AG09319 (cell line): ENCODE measurements around the gene CDK11B.
"Not testable (repeated sequence)": the region's sequence is repeated elsewhere in the genome, so short reads cannot be mapped to it uniquely, and the experiment has no call there.

Experiments used
- DNase-seq: peaks from one replicate; pipeline ENCODE4 v3.0.0-alpha.2; 2010; ENCODE audit warnings: low read depth; ENCODE audit errors: extremely low read depth
- CTCF ChIP-seq: IDR thresholded peaks from 2 replicates; pipeline ENCODE4 v1.5.1; 2011; ENCODE audit warnings: low read depth, mild to moderate bottlenecking, inconsistent platforms, low read length, moderate library complexity

CDK11B gene

GRCh38 chr1:1634613-1635012, 24.2 kb downstream of the CDK11B start:
- not testable (repeated sequence) for DNase-seq

GRCh38 chr1:1633409-1633808, 25.4 kb downstream of the CDK11B start:
- not testable (repeated sequence) for DNase-seq

- no peak for TF ChIP-seq CTCF
- no peak for DNase-seq
Measured at GRCh38 chr1:1631782-1632420, 26.9 kb downstream of the CDK11B start, which contains the start of gene MMP23B. Gene MMP23B (plus strand): TSS chr1:1632173. CDS start chr1:1632219, 46 bp downstream.

DNA sequence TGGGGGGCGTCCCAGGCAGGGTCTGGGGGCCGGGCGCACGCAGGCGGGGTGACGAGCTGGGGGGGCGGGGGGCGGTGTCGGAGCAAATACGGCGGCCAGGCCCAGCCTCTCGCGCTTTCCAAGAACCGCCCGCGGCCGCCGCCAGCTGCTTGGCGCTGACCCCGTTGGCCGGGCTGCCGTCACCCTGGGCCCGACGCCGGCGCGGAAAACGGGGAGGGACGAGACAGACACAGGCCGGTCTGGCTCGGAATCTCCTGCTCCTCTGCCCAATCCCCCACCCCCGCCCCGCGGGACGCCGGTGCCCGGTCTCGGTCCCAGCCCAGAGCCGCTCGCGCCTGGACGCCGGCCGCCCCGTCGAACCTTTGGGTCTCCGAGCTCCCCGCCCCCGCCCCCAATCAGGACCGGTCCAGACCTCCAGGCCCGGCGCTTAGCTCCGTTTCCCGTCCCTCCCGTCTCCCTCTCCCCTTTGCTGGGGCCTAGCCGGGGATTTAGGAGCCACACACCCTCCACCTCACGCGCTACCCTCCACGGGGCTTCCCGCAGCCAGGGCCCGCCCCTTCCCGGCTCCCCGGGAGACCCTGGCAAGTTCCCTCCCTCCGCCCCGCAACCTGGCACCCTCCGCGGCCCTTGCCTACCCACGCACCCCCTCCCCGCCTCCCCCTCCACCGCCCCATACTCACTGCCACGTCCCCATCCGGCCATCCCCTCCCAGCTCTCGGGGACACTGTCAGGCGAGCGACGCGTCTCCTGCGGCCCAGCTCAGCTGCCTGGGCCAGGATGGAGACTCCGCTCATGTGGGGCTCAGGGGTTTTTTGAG, 27.6 kb downstream of the CDK11B start:
- TF ChIP-seq CTCF: no peak
- no peak for DNase-seq

GRCh38 chr1:1630191-1630964, 28.4 kb downstream of the CDK11B start:
- no peak for DNase-seq
- no peak for TF ChIP-seq CTCF

GRCh38 chr1:1629430-1630190, 29.2 kb downstream of the CDK11B start:
- no peak for TF ChIP-seq CTCF
- no peak for DNase-seq

DNA sequence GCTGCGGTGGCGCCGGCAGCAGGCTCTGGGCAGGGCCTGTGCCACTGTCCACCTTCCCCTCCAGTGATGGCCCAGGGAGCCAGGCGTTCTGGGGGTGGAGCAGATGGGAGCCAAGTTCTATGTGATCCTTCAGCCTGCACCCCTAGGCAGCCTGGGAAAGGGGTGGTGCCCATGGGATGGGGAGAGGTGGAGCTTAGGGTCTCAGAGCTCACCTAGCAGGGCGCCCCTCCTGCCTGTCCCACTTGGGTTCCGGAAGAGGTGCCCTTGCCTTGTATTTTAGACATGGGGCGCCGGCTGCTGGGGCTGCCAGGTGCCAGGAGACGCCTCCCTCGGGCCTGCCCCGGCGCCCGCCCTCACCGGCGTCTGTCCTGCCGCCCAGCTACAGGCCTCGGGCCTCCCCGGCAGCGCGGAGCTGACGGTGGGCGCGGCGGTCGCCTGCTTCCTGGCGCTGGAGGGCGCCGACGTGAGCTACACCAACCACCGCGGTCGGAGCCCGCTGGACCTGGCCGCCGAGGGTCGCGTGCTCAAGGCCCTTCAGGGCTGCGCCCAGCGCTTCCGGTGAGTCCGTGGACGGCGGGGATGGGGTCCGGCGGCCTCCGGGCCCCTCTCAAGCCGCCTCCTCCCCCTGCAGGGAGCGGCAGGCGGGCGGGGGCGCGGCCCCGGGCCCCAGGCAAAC, 29.9 kb downstream of the CDK11B start:
- TF ChIP-seq CTCF: no peak
- no peak for DNase-seq
